HG02884 (cell line): ENCODE measurements around the gene MEA1.

Source experiments
- ATAC-seq: cut with Tn5 transposase; IDR thresholded peaks from one replicate; pipeline ENCODE4 v1.9.1; 2021; ENCODE audit warnings: mild to moderate bottlenecking, moderate library complexity; ENCODE audit not compliant: unreplicated experiment

Gene MEA1

DNA sequence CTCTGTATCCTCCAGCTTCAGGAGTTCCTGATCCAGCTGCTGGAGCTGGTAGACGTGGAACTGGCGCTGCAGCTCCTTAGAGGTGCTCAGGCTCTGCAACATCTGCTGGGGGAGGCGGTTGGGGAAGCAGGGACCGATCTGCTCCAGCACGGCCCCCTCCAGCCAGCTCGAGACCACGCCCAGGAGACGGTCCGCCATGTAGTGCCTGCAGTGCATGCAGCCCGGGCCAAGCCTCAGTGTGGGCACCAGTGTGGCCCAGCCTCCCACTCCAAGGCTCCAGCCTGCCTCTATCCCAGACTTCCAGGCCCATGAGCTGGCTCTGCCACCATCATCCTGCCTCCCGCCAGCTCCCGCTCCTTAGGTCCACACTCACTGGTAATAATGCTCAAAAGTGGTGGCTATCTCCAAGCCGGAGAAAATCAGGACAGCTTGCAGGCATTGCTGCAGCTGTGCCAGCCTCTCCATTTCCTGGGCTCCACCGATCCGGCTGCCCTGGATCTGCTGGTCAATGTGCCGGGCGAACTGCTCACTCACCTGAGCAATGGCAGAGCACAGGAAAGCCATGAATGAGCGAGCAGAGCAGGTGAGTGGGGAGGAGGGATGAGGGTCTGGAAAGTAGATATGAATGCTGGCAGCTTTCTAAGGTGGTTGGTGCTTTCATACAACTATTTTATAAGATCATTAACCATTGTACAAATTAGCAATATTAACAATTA lies 27.0 kb upstream of the MEA1 start:
- no peak for ATAC-seq

DNA sequence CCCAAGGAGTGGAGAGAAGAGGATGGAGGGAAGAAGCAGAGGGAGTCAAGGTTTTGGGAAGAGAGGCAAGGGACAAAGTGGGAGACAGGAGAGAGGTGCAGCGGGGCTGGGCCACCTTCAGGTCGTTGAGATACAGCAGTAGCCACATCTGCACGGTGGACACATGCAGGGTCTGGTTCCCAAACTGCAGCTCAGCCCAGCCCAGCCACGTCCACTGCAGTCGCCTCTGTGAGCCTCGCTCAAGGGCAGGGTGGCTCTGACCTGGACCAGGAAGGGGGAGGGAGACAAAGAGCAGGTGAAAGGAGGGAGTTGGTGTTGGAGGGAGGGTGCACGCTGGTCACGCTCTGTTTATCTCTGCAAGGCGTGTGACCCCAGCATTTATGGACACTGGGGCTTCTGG lies 25.0 kb upstream of the MEA1 start:
- no peak for ATAC-seq

DNA sequence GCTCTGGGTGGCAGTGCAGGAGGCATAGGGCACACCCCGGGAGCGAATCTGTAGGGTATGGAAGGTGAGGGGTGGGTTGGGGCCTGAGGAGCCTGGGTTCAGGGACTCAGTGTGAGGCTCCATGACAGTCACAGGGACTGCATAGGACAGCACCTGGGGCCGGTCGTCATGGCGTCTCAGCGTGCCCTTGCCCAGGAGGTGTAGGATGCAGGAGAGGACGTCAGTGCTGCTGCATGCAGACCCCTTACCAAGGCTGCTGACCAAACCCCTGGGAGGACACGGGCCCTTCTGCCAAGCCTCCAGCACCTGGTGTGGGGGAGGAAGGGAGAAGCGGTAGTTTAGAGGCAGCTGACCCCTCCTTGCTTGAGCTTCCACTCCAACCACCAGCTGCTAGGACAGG lies 24.0 kb upstream of the MEA1 start:
- no peak for ATAC-seq

DNA sequence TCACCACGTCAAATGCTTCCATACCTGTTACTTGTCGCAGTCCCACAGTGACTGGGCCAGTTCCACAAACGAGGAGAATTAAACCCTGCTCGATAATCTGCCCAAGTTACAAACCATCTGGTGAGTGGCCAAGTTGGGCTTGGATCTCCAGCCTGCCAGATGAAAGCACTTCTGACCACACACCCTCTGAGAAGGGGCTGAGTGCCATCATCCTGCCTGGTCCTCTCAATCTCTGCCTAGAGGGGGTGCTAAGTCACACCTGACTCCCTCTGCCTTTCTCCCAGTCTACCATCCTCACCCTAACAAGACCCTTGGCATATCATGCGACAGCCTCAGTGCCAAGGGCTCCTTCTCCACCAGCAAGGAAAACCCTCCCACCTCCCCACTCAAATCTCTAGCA lies 23.5 kb upstream of the MEA1 start:
- no peak for ATAC-seq

DNA sequence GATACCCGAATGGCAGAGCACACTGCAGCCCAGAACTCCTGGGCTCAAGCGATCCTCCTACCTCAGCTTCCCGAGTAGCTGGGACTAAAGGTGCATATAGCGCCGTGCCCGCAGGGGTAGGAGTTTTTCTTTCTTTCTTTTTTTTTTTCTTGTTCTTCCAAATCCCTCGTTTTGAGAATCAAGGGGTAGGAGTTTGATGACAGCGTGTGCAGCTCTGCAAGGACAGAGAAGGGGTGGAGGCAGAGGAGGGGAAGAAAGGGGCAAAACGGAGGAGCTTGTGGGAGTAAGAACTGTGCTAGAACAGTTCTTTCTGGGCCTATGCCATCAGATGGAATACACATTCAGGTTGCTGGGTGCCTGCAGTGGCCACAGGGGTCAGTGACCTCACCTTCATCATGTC lies 23.0 kb upstream of the MEA1 start:
- no peak for ATAC-seq

DNA sequence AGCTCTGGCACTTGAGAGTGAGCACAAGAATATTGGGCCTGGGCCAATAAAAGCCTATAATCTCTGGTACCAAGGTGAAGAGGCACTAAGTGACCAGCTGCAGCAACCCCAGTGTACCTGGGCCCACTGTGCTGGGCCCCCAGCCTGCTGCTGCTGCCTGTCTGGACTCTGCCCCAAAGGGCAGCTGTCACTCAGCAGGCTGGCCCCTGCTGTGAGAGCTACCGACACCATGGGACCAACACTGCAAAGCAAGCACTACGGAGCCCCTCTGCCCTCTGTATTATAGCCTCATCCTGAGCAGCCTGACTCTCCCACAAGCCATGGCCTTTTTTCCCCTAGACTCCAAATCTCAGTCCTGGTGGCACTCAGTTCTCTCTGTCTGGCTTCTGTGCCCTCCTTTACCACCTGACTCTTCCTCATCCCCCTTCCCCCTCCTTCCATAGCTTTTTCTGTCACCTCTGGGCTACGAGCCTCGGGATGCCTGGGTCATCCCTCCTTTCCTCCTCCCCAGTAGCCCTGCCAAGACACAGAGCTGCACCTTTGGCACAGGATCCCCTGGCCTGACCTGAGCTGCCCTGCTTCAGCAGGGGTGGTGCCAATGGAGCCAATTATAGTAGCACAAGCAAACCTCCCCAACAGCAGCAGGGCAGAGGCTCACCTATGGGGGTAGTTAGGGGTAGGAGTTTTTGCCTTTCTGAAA lies 21.9 kb upstream of the MEA1 start:
- ATAC-seq, result no peak

DNA sequence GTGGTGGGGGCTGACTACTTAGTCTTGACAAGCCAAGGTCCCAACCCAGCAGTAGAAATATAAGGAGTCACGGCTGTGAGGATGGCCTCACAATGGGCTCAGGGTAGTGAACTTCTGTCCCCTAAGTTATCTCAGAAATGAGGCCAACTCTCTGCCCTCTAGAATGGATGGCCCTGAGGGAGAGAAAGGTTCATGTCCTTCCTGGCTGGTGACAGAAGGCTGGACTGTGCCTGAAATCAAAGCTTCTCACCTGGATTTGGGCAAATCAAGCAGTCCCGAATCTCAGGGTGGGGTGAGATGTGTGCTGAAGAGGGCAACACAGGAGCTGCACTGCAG lies 20.4 kb upstream of the MEA1 start:
- ATAC-seq, result no peak

DNA sequence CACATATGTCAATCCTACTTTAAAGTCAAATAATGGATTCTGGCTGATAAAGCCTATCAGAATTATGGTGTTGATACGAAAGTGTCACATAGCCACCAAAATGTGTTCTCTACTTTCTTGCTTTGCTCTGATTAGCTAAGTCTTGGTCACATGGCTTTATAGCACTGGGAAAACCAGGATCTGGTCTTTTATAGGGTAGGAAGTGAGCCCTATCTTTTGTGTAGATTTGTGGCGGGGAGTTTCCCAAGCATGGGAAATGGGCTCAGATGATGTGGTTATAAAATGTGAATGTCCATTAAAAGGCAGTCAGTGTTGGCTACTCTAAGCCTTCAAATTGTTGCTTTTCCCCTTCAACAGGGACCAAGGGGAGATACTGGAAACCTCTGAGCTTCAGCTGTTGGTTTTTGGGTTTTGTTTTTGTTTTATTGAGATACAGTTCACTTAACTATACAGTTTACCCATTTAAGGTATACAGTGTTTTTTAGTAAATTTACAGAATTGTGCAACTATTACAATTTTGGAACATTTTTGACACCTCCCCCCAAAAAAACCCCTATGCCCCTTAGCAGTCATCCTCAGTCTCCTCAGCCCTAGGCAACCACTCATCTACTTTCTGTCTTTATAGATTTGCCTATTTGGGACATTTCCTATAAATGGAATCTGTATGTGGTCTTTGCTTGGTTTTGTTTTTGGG lies 19.9 kb upstream of the MEA1 start:
- ATAC-seq, result no peak

DNA sequence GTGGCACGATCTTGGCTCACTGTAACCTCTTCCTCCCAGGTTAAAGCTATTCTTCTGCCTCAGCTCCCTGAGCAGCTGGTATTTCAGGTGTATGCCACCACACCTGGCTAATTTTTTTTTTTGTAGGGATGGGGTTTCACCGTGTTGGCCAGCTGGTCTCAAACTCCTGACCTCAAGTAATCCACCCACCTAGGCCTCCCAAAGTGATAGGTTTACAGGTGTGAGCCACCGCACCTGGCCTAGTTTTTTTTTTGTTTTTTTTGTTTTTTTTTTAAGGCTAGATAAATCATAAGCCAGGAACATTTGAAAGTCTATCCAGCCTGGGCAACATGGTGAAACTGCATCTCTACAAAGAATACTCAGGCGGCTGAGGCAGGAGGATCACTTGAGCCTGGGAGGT lies 18.6 kb upstream of the MEA1 start:
- ATAC-seq, result no peak

DNA sequence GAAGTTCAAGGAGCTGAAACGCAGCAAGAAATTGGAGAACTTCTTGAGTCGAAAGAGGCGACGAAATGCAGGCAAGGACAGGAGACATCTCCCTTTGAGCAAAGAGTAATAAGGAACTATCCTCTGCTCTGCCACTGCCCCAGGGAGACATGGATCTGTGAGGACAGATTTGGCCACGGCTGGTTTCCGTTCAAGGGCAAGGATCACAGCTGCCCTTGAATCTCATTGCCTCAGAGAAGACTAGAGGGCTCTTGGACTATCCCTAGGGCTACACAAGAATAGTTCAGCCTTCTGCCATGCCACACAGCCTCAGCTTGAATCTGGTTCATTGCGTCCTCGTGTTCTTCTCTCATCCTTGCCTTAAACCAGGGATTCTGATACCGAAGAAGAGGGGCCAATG lies 15.4 kb upstream of the MEA1 start:
- no peak for ATAC-seq

DNA sequence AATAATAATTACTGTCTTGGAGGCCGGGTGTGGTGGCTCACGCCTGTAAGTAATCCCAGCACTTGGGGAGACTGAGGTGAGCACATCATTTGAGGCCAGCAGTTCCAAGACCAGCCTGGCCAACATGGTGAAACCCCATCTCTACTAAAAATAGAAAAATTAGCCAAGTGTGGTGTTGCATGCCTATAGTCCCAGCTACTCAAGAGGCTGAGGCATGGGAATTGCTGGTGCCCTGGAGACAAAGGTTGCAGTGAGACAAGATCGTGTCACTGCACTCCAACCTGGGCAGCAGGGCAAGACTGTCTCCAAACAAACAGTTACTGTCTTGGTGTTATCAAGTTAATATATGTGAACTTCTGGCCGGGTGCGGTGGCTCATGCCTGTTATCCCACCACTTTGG lies 12.6 kb upstream of the MEA1 start:
- no peak for ATAC-seq

DNA sequence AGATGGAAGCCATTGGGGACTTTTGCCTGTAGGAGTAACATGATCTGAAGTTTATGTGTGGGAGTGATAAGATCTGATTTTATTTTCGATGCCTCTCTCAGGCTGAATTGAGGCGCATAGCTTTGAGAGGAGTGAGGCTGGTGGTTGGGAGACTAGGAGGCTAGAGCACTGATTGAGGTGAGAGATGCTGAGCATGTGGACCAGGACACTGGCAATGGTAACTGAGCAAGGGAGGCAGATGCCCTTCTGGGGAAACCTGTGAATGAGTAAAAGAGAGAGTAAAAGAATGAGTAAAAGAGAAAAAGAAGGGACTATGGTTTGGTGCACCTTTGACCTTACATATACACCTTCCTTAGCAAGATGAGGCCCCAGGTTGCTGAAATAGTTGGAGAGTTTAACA lies 10.7 kb upstream of the MEA1 start:
- ATAC-seq, result no peak

DNA sequence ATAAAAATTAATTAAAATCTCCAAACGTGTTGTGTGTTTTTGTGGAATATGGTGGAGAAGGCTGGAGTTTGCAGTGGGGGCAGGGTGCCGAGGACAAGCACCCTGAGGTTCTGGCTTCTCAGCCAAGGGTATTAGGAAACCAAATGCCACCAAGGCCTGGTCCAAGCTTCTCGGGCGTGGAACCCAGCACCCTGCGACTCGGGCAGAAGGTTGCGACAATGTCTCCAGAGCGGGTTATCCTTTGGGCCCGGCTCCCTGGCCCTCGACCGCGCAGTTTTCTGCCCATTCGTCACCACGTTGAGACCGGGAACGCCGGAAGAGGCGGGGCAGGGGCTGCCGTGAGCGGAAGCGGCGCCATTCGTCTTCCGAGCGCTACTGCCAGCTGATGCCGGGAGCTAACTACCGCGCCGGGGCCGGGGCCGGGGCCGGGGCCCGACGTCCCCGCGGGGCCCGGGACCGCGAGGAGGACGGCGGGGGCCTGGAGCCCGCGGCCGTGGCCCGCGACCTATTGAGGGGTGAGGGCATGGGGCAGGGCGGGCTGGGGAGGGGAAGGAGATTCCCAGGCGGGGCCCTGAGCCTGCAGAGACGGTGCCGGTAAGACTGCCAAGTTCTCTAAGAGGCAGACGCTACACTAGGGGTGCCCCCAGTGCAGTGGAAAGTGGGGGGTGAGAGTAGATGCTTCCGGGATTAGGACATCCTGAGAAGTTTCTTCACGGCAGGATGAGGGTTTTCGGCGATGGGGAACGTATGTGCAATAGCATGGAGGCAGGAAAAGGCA lies 7.7 kb upstream of the MEA1 start, which contains the start of gene RRP36:
Gene RRP36, plus strand, starts transcription at position 354 of the 778 bp plus-strand sequence. Its CDS starts 32 bp downstream, at position 386.
- ATAC-seq, result no peak

DNA sequence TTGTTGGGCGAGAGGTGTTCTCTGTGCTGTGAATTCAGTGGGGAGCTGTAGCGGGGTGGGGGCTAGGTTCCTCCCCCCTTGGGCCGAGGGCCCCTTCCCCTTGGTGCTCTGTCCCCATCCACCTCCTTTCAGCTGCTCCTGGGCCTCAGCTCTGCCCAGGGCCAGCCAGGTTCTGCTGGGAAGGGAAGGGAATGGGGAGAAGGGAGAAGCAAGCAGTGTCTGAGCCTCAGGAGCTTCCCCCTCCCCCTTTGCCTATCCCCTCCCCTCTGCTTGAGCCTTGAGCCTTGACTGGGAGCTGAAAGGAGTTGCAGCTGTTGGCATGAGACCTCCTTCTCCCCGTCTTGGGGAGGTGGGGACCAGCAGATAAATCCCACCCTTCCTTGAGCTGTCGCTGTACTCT lies 7.1 kb upstream of the MEA1 start:
- ATAC-seq, result no peak

DNA sequence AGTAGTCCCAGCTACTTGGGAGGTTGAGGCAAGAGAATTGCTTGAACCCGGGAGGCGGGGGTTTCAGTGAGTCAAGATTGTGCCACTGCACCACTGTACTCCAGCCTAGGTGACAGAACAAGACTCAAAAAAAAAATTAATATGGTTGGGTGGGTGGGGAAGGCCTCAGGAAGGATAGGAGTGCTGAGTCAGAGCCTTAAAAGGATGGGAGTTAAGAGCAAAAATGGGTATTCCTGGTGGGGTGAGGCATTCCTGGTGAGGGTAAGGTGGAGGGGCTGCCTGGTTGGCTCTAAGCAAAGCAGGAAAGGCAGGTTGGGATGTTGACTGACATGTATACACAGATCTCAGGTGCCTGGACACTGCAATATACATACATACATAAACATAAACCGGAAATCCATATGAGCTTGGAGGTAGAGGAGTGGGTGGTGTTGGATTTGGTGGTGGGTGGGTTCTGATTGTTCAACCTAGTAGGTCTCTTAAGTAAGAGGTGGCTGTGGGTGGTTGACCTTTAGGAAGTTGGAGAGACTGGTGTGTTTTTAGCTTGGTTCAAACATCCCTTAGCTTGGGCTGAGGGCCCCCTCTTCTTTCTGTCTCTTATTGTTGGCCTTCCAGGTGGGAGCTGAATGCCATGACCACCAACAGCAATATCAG lies 6.4 kb upstream of the MEA1 start:
- no peak for ATAC-seq

DNA sequence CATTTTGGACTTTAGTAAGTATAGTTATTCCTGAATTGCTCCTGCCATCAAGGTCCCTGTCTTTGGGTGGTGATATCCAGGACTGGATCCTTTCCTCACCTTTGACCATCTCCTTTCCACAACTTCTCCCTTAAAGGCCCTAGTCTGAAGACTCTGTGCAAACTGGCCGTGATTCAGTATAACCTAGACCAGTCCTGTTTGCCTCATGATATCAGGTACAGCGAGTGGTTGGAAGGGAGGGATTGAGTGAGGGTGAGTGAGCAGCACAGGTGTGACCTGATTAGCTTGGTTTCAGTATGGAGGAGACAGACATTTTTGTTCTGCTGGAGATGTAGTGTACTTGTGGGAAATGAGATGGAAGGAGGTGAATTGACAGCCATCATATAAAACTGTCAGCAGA lies 5.4 kb upstream of the MEA1 start:
- ATAC-seq, result no peak

DNA sequence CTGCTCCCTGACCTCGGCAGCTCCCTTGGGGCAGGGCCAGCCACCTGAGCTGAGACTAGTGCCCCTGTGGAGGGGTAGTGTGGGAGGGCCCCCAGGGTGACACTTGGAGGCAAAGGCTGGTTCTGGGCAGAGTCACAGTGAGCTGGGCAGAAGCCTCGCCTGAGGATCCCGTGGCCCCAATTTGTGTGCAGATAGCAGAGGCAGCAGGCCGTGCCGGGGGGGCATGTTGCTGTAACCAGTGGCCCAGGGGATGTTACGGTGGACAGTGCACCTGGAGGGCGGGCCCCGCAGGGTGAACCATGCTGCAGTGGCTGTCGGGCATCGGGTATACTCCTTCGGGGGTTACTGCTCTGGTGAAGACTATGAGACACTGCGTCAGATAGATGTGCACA lies 3.2 kb upstream of the MEA1 start:
- no peak for ATAC-seq

DNA sequence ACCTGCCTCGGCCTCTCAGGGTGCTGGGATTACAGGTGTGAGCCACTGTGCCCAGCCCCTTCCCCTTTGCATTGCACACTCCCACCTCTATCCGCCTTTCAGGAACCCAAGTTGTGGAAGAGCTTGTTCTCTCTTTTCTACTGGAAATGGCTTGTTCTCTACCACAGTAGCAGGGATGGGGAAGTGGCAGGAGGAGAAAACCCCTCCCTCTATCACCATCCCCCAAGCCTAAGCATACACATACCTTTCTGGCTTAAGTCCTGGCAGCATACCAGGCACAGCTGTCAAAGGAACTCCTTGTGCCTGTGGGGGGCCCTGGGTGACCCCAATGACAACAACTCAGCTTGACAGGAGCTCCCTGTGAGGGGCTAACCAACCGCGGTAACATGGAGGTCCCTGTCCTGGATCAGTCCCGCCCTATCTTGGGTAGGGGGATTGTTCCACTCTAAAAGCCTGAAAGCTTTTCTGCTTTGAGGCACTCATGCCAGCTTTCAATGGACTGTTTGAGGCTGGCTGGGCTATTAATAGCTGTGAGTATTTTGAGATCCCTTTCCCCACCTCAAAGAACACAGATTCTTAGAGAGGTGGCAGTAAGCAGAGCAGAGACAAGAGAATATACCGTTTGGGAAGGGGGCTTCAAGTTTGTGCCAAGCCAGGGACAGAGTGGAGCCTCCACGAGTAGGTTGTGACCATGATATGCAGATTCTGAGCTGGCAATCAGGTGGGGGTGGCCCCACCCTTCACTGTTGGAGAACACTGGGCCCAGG lies 2.6 kb upstream of the MEA1 start:
- no peak for ATAC-seq

DNA sequence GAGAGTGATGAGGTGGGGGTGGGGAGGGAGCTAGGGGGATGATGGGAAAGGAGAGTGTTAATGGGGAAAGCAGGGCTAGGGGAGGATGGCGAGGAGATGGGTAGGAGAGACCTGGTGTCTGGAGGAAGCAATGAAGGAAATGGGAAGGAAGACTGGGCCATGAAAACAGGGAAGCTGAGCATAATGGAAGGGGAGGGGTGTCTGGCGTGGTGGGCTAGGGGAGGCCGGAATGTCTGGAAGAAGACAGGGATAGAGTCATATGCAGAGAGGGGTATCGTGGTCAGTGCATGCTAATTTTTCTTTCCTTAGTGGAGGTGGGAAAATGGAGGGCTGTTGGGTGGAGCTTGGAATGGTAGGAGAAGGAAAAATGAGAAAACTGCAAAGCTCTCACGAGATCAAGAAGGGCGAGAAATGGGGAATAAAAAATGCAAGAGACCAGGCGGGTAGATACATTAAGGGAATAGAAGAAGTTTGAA lies 726 bp upstream of the MEA1 start:
- ATAC-seq, result no peak
